Activated CD8-positive, alpha-beta memory T cell treated with anti-CD3 and anti-CD28 coated beads, Interleukin-2, amount 50 U/mL, for 24 hours (primary cell): ENCODE data around the gene DCLRE1B.

ENCODE experiments used
- DNase-seq: peaks from one replicate; pipeline ENCODE4 v3.0.0-alpha.2; 2020; ENCODE audit errors: extremely low read depth

Gene DCLRE1B

GRCh38 chr1:113887402-113888175, 17.5 kb upstream of the DCLRE1B start, which contains the start of gene BCL2L15:
BCL2L15 (minus strand) TSS chr1:113887581; CDS start chr1:113887375, 206 bp downstream.
- DNase-seq: no peak

DNA sequence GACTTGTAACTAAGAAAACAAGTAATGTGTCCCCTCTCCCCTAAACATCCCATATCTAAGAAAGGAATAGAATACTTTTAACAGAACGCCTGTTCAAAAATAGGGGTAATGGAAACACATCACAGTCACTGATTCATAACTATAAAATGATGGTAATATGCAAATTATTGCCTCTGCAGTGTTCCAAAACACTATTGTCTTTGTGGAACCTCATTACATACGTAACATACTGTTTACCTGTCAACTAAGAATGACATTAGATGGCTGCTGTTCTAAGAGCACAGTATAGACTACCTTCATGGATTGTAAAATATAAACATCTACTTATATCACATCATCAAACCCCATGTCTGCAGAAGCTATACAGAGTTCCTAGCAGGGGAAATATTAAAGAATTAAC, 14.3 kb upstream of the DCLRE1B start:
- DNase-seq: no peak

DNA sequence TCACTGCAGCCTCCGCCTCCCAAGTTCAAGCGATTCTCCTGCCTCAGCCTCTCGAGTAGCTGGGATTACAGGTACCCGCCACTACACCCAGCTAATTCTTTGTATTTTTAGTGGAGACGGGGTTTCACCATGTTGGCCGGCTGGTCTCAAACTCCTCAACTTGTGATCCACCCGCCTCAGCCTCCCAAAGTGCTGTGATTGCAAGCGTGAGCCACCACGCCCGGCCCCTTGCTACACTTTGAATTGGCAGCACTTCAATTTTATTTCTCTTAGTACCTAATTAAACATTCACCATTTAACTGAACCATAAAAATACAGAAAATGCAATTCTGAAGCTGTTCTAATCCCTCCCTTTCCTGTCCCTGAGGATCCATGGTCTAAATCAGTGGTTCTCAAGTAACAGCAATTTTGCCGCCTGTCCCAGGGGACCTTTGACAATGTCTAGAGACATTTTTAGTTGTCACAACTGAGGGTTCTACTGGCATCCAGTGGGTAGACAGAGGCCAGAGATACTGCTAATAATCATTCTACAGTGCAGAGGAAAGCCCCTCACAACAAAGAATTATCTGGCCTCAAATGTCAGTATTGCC, 13.4 kb upstream of the DCLRE1B start:
- DNase-seq: no peak

- no peak for DNase-seq
These were observed 11.9 kb upstream of the DCLRE1B start for GRCh38 chr1:113893267-113893666.

- no peak for DNase-seq
These were observed 10.0 kb upstream of the DCLRE1B start for GRCh38 chr1:113895098-113895497.

GRCh38 chr1:113895961-113896360, 9.2 kb upstream of the DCLRE1B start:
- no peak for DNase-seq

DNA sequence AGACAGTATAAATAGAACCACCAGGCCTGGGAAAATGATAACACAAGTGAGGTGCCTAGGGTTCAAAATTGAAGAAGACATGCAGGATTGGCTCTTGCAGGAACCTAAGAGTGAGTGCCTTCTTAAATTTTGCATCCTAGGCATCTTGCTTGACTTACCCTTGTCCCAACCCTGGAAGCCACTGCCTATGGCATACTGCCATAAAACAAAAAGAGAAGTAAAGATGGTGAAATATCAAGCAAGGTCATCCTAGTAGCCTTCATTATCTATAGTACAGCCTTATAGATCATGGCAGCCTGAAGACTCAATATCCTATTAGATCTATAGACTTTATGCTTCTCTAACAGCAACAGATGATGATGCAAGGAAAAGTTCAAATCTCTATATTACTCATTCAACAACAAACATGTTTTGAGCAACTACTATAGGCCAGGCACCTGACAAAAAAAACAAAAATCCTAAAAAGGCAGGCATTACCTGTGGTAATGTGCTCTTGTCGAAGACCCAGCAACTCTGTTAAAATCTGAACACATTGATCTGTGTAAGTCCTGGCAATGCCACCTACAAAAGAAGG, 6.8 kb upstream of the DCLRE1B start:
- no peak for DNase-seq

DNA sequence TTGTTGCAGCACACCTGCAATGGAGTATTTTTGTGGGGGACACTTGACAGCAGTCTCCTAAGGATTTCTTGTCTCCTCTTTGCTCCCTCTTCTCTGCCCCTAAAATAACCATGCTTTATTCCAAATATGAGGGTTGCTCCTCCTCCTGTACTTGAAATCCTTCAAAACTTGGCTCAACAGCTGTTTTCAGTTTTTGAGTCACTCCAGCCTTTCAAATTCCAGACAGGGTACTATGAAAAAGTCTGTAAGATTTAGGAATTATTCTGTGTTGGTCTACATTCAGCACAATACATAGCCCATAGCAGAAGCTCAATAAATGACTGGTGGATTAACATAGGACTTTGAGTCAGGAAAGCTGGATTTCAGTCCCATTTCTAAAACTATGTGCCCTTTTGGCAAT, 6.0 kb upstream of the DCLRE1B start:
- DNase-seq: no peak

DNA sequence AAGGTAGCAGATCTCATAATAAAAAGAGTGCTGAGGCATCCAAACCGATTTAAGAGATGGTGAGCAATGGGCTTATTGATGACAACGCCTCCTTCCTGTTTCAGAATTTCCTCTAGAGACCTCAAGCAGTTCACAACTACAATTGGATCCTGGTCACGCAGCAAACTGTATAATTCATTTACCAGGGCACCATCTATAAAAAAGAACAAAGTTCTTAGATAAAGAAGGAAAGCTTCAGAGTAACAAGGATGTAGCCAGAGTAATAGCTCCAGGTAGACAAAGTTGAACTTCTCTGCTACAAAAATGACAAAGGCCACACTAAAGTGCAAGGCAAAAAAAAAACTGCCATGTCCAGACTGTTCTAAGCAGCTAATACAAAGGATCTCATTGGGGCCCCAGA, 3.9 kb upstream of the DCLRE1B start:
- no peak for DNase-seq

GRCh38 chr1:113903501-113904292, 1.4 kb upstream of the DCLRE1B start:
- no peak for DNase-seq

- DNase-seq: no peak
These were observed 843 bp upstream of the DCLRE1B start for GRCh38 chr1:113904293-113904673.

DNA sequence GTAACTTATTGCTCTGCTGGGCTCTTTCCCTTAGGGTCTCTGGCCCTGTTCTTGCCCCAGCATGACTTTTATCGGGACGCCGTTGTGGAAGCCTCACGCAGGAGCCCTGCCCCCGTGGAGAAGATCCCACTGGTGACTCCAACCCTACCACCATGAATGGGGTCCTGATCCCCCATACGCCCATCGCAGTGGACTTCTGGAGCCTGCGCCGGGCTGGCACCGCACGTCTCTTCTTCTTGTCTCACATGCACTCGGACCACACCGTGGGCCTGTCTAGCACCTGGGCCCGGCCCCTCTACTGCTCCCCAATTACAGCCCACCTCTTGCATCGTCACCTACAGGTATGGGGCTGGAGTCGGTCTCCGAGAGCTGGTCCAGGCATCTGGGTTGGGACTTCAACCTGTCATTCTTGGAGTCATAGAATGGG, 322 bp downstream of the DCLRE1B start:
- no peak for DNase-seq

- no peak for DNase-seq
These were observed 7.6 kb downstream of the DCLRE1B start for GRCh38 chr1:113912594-113913311.

DNA sequence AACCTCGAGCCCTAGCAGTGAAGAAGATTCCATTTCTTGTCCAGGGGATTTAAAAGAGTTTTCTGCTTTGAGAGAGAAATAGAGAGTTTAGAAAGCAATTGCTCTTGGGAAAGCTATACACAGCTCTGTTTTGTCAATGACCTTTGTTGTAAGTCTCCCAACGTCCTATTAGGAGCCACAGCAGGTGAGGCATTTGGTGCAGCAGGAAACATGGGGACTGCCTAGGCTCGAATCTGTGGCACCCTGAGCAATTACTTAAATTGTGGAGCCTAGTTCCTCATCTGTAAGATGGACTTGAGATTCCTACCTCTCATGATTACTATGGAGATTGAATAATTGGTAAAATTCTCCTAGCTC, 8.2 kb downstream of the DCLRE1B start:
- DNase-seq: no peak

DNA sequence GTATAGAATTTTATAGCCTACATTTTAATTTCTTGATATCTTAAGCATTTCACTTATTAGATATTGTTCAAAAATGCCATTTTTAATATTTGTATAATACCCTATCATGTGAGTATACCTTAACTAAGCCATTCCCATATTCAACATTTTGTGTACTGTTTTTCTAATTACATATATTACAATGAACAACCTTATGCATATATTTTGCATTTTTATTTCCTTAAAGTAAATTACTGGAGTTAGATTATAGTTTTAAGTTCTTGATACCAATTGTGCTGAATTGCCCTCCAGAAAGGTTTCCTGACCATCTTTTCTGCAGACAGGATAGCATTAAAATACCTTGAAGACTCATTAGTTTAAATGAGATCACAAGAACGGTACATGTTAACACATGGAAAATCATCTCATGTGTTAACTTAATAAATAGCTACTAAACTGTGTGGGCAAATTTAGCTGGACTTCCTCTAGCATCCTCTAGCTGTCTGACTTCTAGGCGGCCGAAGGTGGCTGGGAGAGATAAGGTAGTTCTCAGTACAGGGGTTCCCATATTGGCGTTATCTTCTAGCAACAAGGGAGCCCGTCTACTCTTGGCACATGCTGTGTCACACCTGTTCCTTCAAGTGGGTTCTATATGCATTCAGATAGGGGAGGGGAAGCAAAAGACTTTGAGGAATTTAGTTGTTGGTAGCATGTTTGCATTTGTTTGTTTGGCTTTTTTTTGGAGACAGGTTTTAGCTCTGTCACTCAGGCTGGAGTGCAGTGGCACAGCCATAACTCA, 8.9 kb downstream of the DCLRE1B start:
- DNase-seq: no peak

- DNase-seq: no peak
These were observed 11.8 kb downstream of the DCLRE1B start for GRCh38 chr1:113916974-113917373.

DNA sequence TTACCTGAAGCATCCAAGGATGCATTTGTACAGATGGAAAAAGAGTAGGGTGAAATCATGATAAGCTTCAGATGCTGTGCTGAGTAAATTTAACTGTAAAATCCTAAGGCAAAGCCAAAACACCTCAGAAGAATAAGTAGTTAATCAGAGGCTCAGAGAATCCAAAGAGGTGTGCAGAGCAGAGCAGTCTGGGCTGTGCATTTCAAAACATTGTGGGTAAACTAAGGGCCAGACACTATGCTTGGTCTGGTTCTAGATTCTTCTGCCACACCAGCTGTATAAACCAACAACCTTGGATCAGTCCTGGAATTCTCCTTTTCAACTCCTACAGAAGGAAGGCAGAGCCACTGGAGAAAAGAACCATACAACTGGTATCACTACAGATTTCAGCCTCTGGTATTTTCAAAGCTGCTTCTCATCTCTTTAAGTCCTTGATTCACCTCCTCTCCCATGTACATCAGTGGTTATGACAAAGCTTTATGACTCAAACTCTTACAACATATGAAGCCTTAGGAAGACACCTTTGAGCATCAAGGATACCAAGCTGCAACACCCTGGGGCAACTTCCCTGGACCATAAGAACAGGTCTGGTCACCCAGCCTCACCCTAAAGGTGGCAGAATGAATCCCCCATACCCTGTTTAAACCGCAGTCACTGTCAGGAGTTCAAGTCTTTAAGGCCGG, 12.4 kb downstream of the DCLRE1B start:
- no peak for DNase-seq

DNA sequence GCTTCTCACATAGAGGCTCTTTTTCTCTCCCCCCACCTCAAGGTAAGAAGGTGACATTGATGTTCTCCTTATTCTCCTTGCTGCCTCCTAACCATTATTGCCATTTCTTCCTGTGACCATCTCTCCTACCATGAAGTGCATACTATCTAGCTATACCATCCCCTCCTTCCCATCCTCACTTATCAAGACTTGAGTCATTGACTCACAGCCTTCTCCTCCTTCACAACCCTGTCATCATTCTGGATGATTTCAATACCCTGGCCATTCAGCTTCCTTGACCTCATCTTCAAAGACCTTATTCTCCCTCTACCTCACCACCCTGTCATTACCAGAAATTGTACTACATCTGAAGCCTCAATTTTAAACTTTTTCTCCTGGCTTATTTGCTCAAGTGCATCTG, 13.1 kb downstream of the DCLRE1B start:
- no peak for DNase-seq

DNA sequence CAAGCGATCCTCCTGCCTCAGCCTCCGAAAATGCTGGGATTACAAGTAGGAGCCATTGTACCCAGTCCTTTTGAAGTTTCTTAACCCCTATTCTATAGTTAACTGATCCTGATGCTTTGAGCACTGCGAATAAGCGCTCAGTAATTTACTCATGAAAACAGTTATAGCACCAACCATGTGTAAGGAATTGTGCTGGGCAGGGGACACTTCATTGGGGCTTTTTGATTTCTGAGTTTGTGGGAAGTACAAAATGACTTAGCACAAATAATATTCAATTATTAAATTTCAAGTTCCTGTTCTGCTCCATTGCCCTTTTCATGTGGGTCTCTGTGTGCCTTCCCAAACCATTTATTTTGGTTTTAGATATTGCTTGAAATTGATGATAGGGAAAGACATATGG, 17.8 kb downstream of the DCLRE1B start:
- DNase-seq: no peak

GRCh38 chr1:113924473-113924872, 19.3 kb downstream of the DCLRE1B start:
- DNase-seq: no peak
